ENCODE results near the gene ZDHHC8.

The ZDHHC8 gene

GRCh38 chr22:20164863-20165262 lies 33.3 kb downstream of the ZDHHC8 start:
- no peak for DNase-seq

- DNase-seq = no peak
Observed at GRCh38 chr22:20165421-20165820, 33.8 kb downstream of the ZDHHC8 start.

GRCh38 chr22:20165913-20166312 lies 34.3 kb downstream of the ZDHHC8 start:
- no peak for DNase-seq

- no peak for DNase-seq
Observed at GRCh38 chr22:20166703-20167102, 35.1 kb downstream of the ZDHHC8 start.

GRCh38 chr22:20167643-20168322 lies 36.2 kb downstream of the ZDHHC8 start:
- DNase-seq = no peak

GRCh38 chr22:20169253-20169822 lies 37.7 kb downstream of the ZDHHC8 start:
- no peak for DNase-seq

GRCh38 chr22:20170170-20170569 lies 38.6 kb downstream of the ZDHHC8 start:
- DNase-seq = no peak

- DNase-seq = no peak
Observed at GRCh38 chr22:20171288-20172140, 39.9 kb downstream of the ZDHHC8 start.

- DNase-seq = no peak
Observed at GRCh38 chr22:20172141-20172613, 40.6 kb downstream of the ZDHHC8 start.

GRCh38 chr22:20173246-20173645 lies 41.6 kb downstream of the ZDHHC8 start:
- DNase-seq = no peak

- DNase-seq = no peak
Observed at GRCh38 chr22:20173772-20174171, 42.2 kb downstream of the ZDHHC8 start.

GRCh38 chr22:20174785-20175596 lies 43.4 kb downstream of the ZDHHC8 start:
- no peak for DNase-seq

- no peak for DNase-seq
Observed at GRCh38 chr22:20175597-20175900, 43.9 kb downstream of the ZDHHC8 start.

GRCh38 chr22:20176421-20177085 lies 44.9 kb downstream of the ZDHHC8 start:
- no peak for DNase-seq

GRCh38 chr22:20177217-20177911 lies 45.8 kb downstream of the ZDHHC8 start:
- DNase-seq = no peak

- DNase-seq = no peak
Observed at GRCh38 chr22:20178075-20178914, 46.7 kb downstream of the ZDHHC8 start.

- DNase-seq = no peak
Observed at GRCh38 chr22:20178915-20179227, 47.3 kb downstream of the ZDHHC8 start.

GRCh38 chr22:20179455-20180244 lies 48.0 kb downstream of the ZDHHC8 start:
- DNase-seq = no peak

GRCh38 chr22:20180245-20180630 lies 48.6 kb downstream of the ZDHHC8 start:
- DNase-seq = no peak

- no peak for DNase-seq
Observed at GRCh38 chr22:20180640-20181039, 49.0 kb downstream of the ZDHHC8 start.
